ENCODE measurements around the gene EBLN2.
"Not testable (repeated sequence)": the region's sequence is repeated elsewhere in the genome, so short reads cannot be mapped to it uniquely, and the experiment has no call there.

EBLN2 gene

GRCh38 chr3:73066243-73066642 lies 4.8 kb downstream of the EBLN2 start:
- not testable (repeated sequence) for DNase-seq

- DNase-seq, result no peak
Measured at GRCh38 chr3:73068419-73068818, 7.0 kb downstream of the EBLN2 start.

DNA sequence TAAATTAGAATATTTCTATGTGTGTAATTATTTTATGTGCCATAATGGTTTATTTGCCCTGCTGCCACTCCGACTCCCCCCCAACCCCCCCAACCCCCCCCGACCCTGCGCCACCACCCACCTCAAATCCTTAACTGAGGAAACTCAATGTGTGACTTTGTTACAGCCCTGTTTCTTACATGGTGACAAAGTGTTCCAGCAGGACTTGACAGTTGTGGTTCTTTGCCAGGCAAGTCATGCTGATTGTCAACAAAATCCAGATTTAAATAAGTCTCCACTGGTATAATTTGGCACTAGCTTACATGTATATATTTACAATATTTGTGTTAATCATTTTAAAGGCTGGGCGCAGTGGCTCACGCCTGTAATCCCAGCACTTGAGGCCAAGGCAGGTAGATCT lies 7.7 kb downstream of the EBLN2 start:
- no peak for DNase-seq

DNA sequence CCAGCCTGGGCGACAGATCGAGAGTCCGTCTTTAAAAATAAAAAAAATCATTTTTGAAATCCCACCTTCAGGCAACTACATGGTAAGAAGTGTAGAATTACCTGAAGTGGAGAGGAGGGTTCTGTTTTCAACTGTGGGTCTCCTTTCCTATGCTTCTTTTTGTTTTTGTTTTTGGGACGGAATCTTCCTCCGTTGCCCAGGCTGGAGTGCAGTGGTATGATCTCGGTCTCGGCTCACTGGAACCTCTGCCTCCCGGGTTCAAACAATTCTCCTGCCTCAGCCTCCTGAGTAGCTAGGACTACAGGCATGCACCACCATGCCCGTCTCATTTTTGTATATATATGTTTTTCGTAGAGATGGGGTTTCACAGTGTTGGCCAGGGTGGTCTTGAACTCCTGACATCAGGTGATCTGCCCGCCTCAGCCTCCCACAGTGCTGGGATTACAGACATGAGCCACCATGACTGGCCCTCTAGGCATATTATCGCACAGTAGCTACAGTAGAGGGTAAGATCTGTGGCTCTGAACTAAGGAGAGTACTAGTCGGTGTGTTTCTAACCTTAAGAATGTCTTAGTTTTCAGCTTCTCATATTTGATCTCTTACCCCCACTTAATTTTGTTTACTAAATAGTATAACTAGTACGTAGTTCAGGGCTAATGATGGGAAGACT lies 8.5 kb downstream of the EBLN2 start:
- DNase-seq, result no peak

GRCh38 chr3:73070675-73071575 lies 9.5 kb downstream of the EBLN2 start:
- DNase-seq, result no peak

DNA sequence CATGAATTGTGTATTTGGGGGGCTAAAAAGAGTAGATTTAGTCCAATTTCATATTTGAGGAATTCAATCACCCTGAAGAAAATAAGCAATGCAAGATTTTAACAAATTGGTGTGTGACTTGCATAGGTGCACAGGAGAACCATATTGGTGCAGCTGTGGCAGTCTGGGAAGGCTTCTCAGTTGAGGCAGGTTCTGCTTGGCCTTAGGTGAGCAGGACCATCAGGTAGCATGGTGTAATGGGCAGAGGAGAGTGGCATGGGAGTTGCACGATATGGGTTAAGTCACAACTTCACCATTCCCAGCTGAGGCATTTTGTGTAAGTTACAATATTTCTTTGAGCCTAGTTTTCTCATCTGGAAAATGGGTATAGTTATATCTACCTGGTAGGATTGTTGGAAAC lies 10.5 kb downstream of the EBLN2 start:
- DNase-seq, result no peak

- no peak for DNase-seq
Measured at GRCh38 chr3:73072634-73073033, 11.2 kb downstream of the EBLN2 start.

DNA sequence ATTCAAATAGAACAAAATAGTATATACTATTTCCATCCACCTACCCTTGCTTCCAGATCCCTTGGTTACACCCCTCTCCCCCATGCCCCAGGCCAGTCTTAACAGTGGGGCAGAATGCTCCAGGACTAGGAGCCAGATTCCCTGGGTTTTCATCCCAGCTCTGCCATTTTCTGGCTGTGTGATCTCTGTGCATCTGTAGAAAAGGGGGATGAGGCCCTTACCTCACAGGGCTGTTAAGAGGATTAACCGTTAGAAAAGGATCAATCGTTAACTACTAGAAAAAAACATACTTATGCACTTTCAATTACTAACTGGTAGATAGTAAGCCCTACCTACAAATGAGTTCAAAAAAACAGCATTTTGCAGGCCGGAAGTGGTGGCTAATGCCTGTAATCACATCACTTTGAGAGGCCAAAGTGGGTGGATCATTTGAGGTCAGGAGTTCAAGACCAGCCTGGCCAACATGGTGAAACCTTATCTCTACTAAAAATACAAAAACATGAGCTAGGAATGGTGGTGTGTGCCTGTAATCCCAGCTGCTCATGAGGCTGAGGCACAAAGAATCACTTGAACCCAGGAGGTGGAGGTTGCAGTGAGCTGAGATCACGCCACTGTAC lies 11.7 kb downstream of the EBLN2 start:
- no peak for DNase-seq

DNA sequence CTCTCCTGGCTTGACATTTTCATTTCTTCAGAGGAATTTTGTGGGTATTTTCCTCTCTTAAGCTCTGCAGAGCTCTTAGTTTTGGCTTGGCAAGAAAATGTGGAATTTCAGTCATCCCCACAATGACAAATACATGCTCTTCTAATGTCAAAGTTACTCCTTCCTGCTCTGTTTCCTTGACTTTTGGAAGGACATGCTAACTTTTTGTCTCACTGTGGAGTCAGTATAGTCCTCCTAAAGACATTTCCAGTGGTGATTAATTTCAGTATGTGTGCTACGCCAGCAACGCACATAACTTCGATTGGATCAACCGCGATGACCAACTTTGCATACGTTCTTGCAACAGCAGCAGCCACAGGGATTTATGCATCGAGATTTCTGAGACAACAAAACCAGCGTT lies 13.3 kb downstream of the EBLN2 start:
- DNase-seq, result no peak

DNA sequence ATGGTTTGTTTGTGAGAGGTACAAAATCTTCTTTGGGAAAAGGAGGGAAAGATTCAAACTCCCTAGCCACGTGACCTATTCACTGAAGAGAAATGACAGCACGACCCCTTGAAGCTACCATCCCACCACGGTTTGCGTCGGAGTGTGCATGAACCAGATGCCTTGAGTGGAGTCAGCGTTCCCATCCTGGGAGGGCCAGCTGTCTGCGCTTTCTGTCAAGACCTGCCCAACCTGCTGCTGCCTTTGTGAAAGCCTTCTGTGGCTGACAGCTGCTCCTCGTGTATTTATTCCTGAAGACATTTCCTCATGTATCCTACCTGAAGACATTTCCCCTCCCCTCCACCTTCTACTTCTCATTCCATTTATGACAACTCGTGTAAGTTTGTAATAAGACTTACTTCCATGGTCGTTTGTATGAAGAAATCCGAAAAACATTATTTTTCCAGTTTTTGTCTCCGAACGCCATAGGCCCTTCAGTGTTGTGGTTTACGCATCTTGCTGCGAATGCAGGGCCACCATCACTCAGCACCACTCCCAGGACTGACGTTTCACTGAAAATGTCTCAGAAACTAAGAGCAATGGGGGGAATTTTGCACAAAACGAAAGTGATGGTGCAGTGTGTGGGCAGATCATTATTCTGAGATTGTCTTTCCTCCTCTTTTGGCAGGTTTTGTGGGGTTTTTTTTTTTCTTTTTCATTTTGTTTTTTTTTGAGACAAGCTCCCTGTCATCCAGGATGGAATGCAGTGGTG lies 18.9 kb downstream of the EBLN2 start:
- no peak for DNase-seq

GRCh38 chr3:73081140-73081539 lies 19.7 kb downstream of the EBLN2 start:
- no peak for DNase-seq

- no peak for DNase-seq
Measured at GRCh38 chr3:73084170-73084569, 22.7 kb downstream of the EBLN2 start.

GRCh38 chr3:73086071-73086494 lies 24.6 kb downstream of the EBLN2 start:
- DNase-seq, result no peak

GRCh38 chr3:73094129-73094528 lies 32.7 kb downstream of the EBLN2 start:
- no peak for DNase-seq

DNA sequence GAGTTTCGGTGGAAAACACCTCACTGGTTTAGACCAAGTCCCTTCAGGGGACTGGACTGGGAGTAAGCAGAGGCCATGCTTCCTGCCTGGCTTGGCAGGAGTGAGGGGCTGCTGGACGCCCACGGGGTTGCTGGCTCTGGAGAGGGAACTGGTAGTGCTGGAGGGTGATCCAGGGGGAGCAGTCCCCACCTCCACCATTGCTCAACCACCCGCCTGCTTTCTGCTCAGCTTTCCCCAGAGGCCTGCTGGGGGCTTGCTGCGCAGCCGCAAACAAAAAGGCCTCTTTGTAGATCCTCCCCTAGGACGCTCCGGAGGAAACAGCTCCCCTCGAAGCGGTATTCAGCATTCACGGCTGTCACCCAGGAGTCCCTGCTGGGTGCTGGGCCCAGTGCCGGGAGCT lies 33.5 kb downstream of the EBLN2 start:
- no peak for DNase-seq

DNA sequence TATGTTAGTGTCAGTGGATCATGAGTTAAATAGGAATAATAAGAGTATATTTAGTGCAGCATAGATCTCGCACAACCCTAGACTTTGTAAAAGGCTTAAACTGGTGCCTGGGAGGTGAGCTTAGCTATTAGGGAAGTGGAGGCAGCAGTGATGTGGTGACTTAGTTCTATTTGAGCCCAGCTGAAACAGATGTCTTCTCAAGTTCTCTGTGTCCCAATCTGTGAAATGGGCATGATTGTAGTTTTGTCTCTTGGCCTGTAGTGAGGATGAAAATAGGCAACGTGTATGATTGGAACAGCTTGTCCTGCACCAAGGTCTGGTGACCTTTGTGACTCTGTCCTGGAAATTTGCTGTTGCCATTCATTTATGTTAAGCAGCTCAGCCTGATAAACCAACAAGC lies 34.7 kb downstream of the EBLN2 start:
- DNase-seq, result no peak

DNA sequence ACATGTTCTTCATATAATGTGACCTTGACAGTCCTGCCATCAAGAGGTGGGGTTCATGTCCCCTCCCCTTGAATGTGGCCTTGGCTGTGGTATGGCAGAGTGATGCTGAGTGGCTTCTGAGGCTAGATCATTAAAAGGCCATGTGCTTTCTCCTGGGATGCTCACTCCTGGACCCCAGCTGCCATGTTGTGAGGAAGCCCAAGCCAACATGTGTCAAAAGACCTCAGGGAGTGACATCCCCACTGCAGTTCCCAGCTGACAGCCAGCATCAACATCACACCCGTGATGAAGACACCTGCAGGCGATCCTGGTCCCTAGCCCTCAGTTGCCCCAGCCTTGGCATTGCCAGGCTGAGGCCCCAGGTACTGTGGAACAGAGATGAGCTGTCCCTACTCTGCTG lies 36.6 kb downstream of the EBLN2 start:
- no peak for DNase-seq

GRCh38 chr3:73098873-73099272 lies 37.4 kb downstream of the EBLN2 start:
- no peak for DNase-seq

GRCh38 chr3:73100741-73101559 lies 39.5 kb downstream of the EBLN2 start:
- DNase-seq, result peak; percentile 55

DNA sequence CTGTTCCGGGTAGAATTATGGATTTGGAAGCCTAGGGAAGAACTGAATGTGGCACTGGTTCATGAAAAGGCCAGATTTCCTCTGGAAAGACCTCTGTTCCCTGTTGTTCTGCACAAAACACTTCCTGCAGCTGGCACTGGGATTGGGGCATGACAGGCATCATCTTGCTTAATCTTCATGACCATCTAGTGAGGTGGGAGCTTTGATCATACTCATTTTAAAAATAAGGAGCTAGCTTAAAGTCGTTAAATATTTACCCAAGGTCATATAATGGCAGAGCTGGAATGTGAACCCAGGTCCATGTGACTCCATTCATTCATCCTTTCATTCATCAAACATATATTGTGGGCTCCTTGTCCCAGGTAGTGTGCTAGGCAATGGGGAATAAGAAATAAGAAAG lies 40.4 kb downstream of the EBLN2 start:
- no peak for DNase-seq

GRCh38 chr3:73107215-73107614 lies 45.8 kb downstream of the EBLN2 start:
- no peak for DNase-seq

- no peak for DNase-seq
Measured at GRCh38 chr3:73107676-73108187, 46.3 kb downstream of the EBLN2 start.

Measured in NCI-H1105 (cell line).